ENCODE data around the gene SLC12A6.

DNA sequence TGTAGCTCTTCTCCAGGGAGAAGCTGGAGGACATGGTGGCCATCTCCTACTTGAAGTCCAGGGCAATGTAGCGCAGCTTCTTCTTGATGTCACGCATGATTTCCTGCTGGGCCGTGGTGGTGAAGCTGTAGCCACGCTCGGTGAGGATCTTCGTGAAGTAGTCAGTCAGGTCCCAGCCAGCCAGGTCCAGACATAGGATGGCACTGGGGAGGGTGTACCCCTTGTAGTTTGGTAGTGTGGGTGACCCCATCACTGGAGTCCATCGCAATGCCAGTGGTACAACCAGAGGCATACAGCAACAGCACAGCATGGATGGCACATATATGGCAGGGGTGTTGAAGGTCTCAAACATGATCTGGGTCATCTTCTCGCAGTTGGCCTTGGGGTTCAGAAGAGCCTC, 36.4 kb upstream of the SLC12A6 start:
- TF ChIP-seq, protein P1, sequence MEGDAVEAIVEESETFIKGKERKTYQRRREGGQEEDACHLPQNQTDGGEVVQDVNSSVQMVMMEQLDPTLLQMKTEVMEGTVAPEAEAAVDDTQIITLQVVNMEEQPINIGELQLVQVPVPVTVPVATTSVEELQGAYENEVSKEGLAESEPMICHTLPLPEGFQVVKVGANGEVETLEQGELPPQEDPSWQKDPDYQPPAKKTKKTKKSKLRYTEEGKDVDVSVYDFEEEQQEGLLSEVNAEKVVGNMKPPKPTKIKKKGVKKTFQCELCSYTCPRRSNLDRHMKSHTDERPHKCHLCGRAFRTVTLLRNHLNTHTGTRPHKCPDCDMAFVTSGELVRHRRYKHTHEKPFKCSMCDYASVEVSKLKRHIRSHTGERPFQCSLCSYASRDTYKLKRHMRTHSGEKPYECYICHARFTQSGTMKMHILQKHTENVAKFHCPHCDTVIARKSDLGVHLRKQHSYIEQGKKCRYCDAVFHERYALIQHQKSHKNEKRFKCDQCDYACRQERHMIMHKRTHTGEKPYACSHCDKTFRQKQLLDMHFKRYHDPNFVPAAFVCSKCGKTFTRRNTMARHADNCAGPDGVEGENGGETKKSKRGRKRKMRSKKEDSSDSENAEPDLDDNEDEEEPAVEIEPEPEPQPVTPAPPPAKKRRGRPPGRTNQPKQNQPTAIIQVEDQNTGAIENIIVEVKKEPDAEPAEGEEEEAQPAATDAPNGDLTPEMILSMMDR (IDR thresholded peaks at IDR 0.05): no peak
- TF ChIP-seq ZFX (IDR thresholded peaks at IDR 0.05; ENCODE audit: borderline replicate concordance): no peak
